Activated CD4-positive, alpha-beta T cell treated with anti-CD3 and anti-CD28 coated beads, Interleukin-2, amount 50 U/mL, for 16 hours (primary cell): ENCODE measurements around the gene RIPOR3.
"Not testable (repeated sequence)": the region's sequence is repeated elsewhere in the genome, so short reads cannot be mapped to it uniquely, and the experiment has no call there.

Source experiments
- DNase-seq: peaks from one replicate; pipeline ENCODE4 v3.0.0-alpha.2; 2020

Gene RIPOR3

GRCh38 chr20:50723672-50724071 lies 32.3 kb upstream of the RIPOR3 start:
- no peak for DNase-seq

GRCh38 chr20:50722424-50723155 lies 31.2 kb upstream of the RIPOR3 start:
- DNase-seq, result no peak

GRCh38 chr20:50721881-50722281 lies 30.5 kb upstream of the RIPOR3 start:
- DNase-seq, result no peak

GRCh38 chr20:50720582-50720981 lies 29.2 kb upstream of the RIPOR3 start:
- DNase-seq, result no peak

- DNase-seq, result no peak
Measured at GRCh38 chr20:50720026-50720425, 28.7 kb upstream of the RIPOR3 start.

- no peak for DNase-seq
Measured at GRCh38 chr20:50719328-50719727, 28.0 kb upstream of the RIPOR3 start.

- DNase-seq, result no peak
Measured at GRCh38 chr20:50717974-50718761, 26.8 kb upstream of the RIPOR3 start.

- no peak for DNase-seq
Measured at GRCh38 chr20:50717312-50717711, 26.0 kb upstream of the RIPOR3 start.

GRCh38 chr20:50716518-50716917 lies 25.2 kb upstream of the RIPOR3 start:
- no peak for DNase-seq

GRCh38 chr20:50715694-50716093 lies 24.4 kb upstream of the RIPOR3 start:
- no peak for DNase-seq

- not testable (repeated sequence) for DNase-seq
Measured at GRCh38 chr20:50714426-50714825, 23.1 kb upstream of the RIPOR3 start.

- no peak for DNase-seq
Measured at GRCh38 chr20:50713657-50714101, 22.3 kb upstream of the RIPOR3 start.

GRCh38 chr20:50712771-50713656 lies 21.7 kb upstream of the RIPOR3 start:
- DNase-seq, result no peak

GRCh38 chr20:50711113-50711825 lies 19.9 kb upstream of the RIPOR3 start:
- no peak for DNase-seq

GRCh38 chr20:50710492-50711063 lies 19.2 kb upstream of the RIPOR3 start:
- no peak for DNase-seq

GRCh38 chr20:50709636-50709973 lies 18.3 kb upstream of the RIPOR3 start:
- DNase-seq, result no peak

- no peak for DNase-seq
Measured at GRCh38 chr20:50708845-50709635, 17.7 kb upstream of the RIPOR3 start.

- DNase-seq, result no peak
Measured at GRCh38 chr20:50704971-50705370, 13.6 kb upstream of the RIPOR3 start.

GRCh38 chr20:50704514-50704913 lies 13.2 kb upstream of the RIPOR3 start:
- DNase-seq, result no peak

- DNase-seq, result not testable (repeated sequence)
Measured at GRCh38 chr20:50703651-50704438, 12.5 kb upstream of the RIPOR3 start.
